ENCODE results near the gene DDX10. TPM values are rescaled to one million over a fixed set of nuclear protein-coding genes. Genes with fewer than 3 reads are reported as not detected.

The DDX10 gene
- total and polyA plus RNA-seq, 3 donors from 2014 or later = 25.7 to 64.4 (median 59.2) TPM

GRCh38 chr11:108947654-108948570 lies 283.0 kb downstream of the DDX10 start:
- Histone ChIP-seq H3K4me3 (no peak overlapping the region), H3K4me1 (no peaks in the 10 kb centered on the region), H3K9me3 (no peaks in the 10 kb centered on the region), H3K36me3 (ENCODE audit: low read depth, missing control alignments) (no peaks in the 10 kb centered on the region), H3K27ac (no peak overlapping the region), H3K27me3 (no peaks in the 10 kb centered on the region)
- intact Hi-C loops (cut with DNase I; ENCODE audit: low total_unique reads) = no loop called here
- no peak for TF ChIP-seq POLR2A (IDR thresholded peaks at IDR 0.05)
- WGBS, 2 donors = 86 to 90% methylated on average over 7 of the region's 7 CpGs
- DNase-seq = no peak

GRCh38 chr11:108958368-108959104 lies 293.7 kb downstream of the DDX10 start:
- WGBS, 2 donors = 80 to 84% methylated on average over 7 of the region's 7 CpGs
- no peaks in the 10 kb centered on the region for H3K27me3 ChIP-seq
- H3K27ac ChIP-seq = no peak overlapping the region
- no peaks in the 10 kb centered on the region for H3K4me1 ChIP-seq
- TF ChIP-seq CTCF (IDR thresholded peaks at IDR 0.05) (no peak), POLR2A (IDR thresholded peaks at IDR 0.05) (no peak)
- H3K9me3 ChIP-seq = no peaks in the 10 kb centered on the region
- H3K36me3 ChIP-seq (ENCODE audit: low read depth, missing control alignments) = no peaks in the 10 kb centered on the region
- DNase-seq = no peak
- no peak overlapping the region for H3K4me3 ChIP-seq
- intact Hi-C loops (cut with DNase I; ENCODE audit: low total_unique reads) = no loop called here

GRCh38 chr11:108959105-108959761 lies 294.4 kb downstream of the DDX10 start:
- Histone ChIP-seq H3K9me3 (no peaks in the 10 kb centered on the region), H3K27me3 (no peaks in the 10 kb centered on the region), H3K36me3 (ENCODE audit: low read depth, missing control alignments) (no peaks in the 10 kb centered on the region), H3K27ac (no peak overlapping the region), H3K4me1 (no peaks in the 10 kb centered on the region), H3K4me3 (no peak overlapping the region)
- 77 to 84% methylated on average over 4 of the region's 4 CpGs for WGBS, 2 donors
- no peak for DNase-seq
- intact Hi-C loops (cut with DNase I; ENCODE audit: low total_unique reads) = no loop called here
- no peak for TF ChIP-seq POLR2A (IDR thresholded peaks at IDR 0.05)
- TF ChIP-seq CTCF (IDR thresholded peaks at IDR 0.05) = no peak

- Histone ChIP-seq H3K27me3 (no peaks in the 10 kb centered on the region), H3K4me1 (no peaks in the 10 kb centered on the region), H3K36me3 (ENCODE audit: low read depth, missing control alignments) (no peaks in the 10 kb centered on the region), H3K4me3 (no peak overlapping the region), H3K9me3 (no peaks in the 10 kb centered on the region), H3K27ac (no peak overlapping the region)
- 82 to 96% methylated on average over 2 to 3 of the region's 3 CpGs for WGBS, 2 donors
- TF ChIP-seq POLR2A (IDR thresholded peaks at IDR 0.05) (no peak), CTCF (IDR thresholded peaks at IDR 0.05) (no peak)
- intact Hi-C loops (cut with DNase I; ENCODE audit: low total_unique reads) = no loop called here
- no peak for DNase-seq
These were observed 295.0 kb downstream of the DDX10 start for GRCh38 chr11:108959874-108960273.

GRCh38 chr11:108960501-108960900 lies 295.6 kb downstream of the DDX10 start:
- Histone ChIP-seq H3K27me3 (no peaks in the 10 kb centered on the region), H3K4me1 (no peaks in the 10 kb centered on the region), H3K36me3 (ENCODE audit: low read depth, missing control alignments) (no peaks in the 10 kb centered on the region), H3K27ac (no peak overlapping the region), H3K4me3 (no peak overlapping the region), H3K9me3 (no peaks in the 10 kb centered on the region)
- 82 to 87% methylated on average over 5 of the region's 5 CpGs for whole genome bisulfite sequencing, 2 donors
- TF ChIP-seq CTCF (IDR thresholded peaks at IDR 0.05) (no peak), POLR2A (IDR thresholded peaks at IDR 0.05) (no peak)
- intact Hi-C loops (cut with DNase I; ENCODE audit: low total_unique reads) = no loop called here
- DNase-seq = no peak

Measured in testis (tissue), 3 donors.